Measurements from ENCODE around the gene TSC2.

The TSC2 gene

GRCh38 chr16:2082171-2082982 is 34.6 kb downstream of the TSC2 start:
- DNase-seq (ENCODE audit: low read depth, low spot score): no peak
- TF ChIP-seq CTCF (IDR thresholded peaks at IDR 0.05; ENCODE audit: insufficient read depth, low read length, missing control alignments): no peak
- H3K4me3 ChIP-seq (ENCODE audit: low read depth, low read length): no peak overlapping the region
- ChIA-PET POLR2A (no interaction called here), CTCF (interaction anchor here (1.0 kb wide), 2 partner anchors 27 to 60 kb away, joined by 3 read pairs; no protein-coding TSS in a partner anchor)

GRCh38 chr16:2082983-2083364 is 35.2 kb downstream of the TSC2 start:
- H3K4me3 ChIP-seq (ENCODE audit: low read depth, low read length): no peak overlapping the region
- ChIA-PET CTCF (interaction anchor here (1.0 kb wide), 1 partner anchor 61 kb away, joined by 3 read pairs; no protein-coding TSS in a partner anchor), POLR2A (no interaction called here)
- no peak for DNase-seq (ENCODE audit: low read depth, low spot score)
- TF ChIP-seq CTCF (IDR thresholded peaks at IDR 0.05; ENCODE audit: insufficient read depth, low read length, missing control alignments): no peak

DNA sequence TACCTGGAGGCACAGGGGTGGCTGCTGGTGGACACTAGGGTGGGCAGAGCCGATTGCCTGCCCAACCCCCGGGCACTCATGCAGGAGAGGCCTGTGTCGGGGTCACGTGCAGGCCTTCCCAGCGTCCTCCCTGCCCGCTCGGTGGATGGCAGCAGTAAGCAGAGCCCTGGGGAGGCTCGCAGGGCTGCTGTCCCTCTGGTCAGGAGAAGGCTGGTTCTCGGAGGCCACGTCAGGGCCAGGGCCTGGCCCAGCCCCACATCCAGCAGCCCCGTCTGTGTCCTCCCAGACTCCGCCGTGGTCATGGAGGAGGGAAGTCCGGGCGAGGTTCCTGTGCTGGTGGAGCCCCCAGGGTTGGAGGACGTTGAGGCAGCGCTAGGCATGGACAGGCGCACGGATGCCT is 35.6 kb downstream of the TSC2 start:
- POLR2A ChIA-PET: no interaction called here
- CTCF ChIA-PET: interaction anchor here (1.0 kb wide), 1 partner anchor 61 kb away, joined by 3 read pairs; no protein-coding TSS in a partner anchor
- TF ChIP-seq CTCF (IDR thresholded peaks at IDR 0.05; ENCODE audit: insufficient read depth, low read length, missing control alignments): no peak
- H3K4me3 ChIP-seq (ENCODE audit: low read depth, low read length): no peak overlapping the region
- DNase-seq (ENCODE audit: low read depth, low spot score): no peak

DNA sequence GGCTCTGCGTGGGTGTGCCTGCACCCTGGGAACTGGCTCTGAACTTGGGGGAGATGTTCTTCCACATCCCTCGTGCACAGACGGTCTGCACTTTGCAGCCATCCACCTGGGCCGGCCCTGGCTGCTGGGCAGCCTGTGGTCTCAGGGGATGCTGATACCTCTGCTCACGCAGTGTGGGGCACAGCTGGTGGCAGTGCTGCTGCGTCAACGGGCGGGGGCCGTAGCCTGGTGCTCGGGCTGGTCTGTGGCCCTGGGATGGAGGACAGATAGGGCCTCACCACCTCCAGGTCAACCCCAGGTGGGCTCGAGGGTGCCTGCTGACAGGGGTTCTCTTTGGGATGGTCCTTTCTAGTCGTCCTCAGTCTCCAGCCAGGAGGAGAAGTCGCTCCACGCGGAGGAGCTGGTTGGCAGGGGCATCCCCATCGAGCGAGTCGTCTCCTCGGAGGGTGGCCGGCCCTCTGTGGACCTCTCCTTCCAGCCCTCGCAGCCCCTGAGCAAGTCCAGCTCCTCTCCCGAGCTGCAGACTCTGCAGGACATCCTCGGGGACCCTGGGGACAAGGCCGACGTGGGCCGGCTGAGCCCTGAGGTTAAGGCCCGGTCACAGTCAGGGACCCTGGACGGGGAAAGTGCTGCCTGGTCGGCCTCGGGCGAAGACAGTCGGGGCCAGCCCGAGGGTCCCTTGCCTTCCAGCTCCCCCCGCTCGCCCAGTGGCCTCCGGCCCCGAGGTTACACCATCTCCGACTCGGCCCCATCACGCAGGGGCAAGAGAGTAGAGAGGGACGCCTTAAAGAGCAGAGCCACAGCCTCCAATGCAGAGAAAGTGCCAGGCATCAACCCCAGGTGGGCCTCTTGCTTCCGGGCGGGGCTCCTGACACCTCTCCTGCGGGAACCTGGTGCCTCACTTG is 36.3 kb downstream of the TSC2 start:
- CTCF ChIA-PET: interaction anchor here (1.0 to 1.3 kb wide), 4 partner anchors 27 to 80 kb away, joined by 3 to 5 read pairs (median 4); partner anchors contain the start of genes NTHL1 and TSC2
- H3K4me3 ChIP-seq (ENCODE audit: low read depth, low read length): no peak overlapping the region
- TF ChIP-seq CTCF (IDR thresholded peaks at IDR 0.05; ENCODE audit: insufficient read depth, low read length, missing control alignments): no peak
- POLR2A ChIA-PET: interaction anchor here (2.4 kb wide), 1 partner anchor 12 kb away, joined by 7 read pairs; no protein-coding TSS in a partner anchor
- DNase-seq (ENCODE audit: low read depth, low spot score): no peak

- DNase-seq (ENCODE audit: low read depth, low spot score): no peak
- no peak overlapping the region for H3K4me3 ChIP-seq (ENCODE audit: low read depth, low read length)
- POLR2A ChIA-PET: interaction anchor here (2.4 kb wide), 1 partner anchor 12 kb away, joined by 7 read pairs; no protein-coding TSS in a partner anchor
- no peak for TF ChIP-seq CTCF (IDR thresholded peaks at IDR 0.05; ENCODE audit: insufficient read depth, low read length, missing control alignments)
- CTCF ChIA-PET: interaction anchor here (1.0 to 1.3 kb wide), 6 partner anchors 28 to 81 kb away, joined by 3 to 5 read pairs (median 4); partner anchors contain the start of genes NTHL1 and TSC2
Observed at GRCh38 chr16:2084895-2085625, 37.3 kb downstream of the TSC2 start.
